WTC11 (cell line): ENCODE data around the gene SSU72. TPM values are rescaled to one million over a fixed set of nuclear protein-coding genes. Genes with fewer than 3 reads are reported as not detected.
"Not testable (repeated sequence)": the region's sequence is repeated elsewhere in the genome, so short reads cannot be mapped to it uniquely, and the experiment has no call there.

Experiments
- ATAC-seq: fragments of 200-7000 bp; cut with Tn5 transposase; 2 replicates; pipeline ENCODE4 v1.10.0; 2021; ENCODE audit warnings: mild to moderate bottlenecking, moderate library complexity
- CTCF ChIA-PET: fragments of 300-600 bp; sonication (Branson Sonifier 250); formaldehyde crosslinking; loops from one replicate; lab custom pipeline; 2021; ENCODE audit warnings: antibody characterized with exemption; lab: Charles Lee
- POLR2A ChIA-PET: fragments of 350-600 bp; sonication (Branson Sonifier 250); formaldehyde crosslinking; loops from one replicate; lab custom pipeline; 2021; ENCODE audit warnings: antibody characterized with exemption; lab: Charles Lee
- DNase-seq: peaks from one replicate; pipeline ENCODE4 v3.0.0; 2021; ENCODE audit warnings: low spot score
- H3K27ac Mint-ChIP-seq: 2 replicates; pipeline ENCODE4 v1.8.0; 2021; ENCODE audit warnings: mixed read lengths
- H3K27me3 Mint-ChIP-seq: 2 replicates; pipeline ENCODE4 v1.8.0; 2021; ENCODE audit warnings: low read depth, mild to moderate bottlenecking, moderate library complexity, mixed read lengths
- H3K36me3 Mint-ChIP-seq: 2 replicates; pipeline ENCODE4 v1.8.0; 2021; ENCODE audit warnings: mixed read lengths
- H3K4me1 Mint-ChIP-seq: 2 replicates; pipeline ENCODE4 v1.8.0; 2022; ENCODE audit warnings: mixed read lengths
- H3K4me3 Mint-ChIP-seq: 2 replicates; pipeline ENCODE4 v1.8.0; 2021; ENCODE audit warnings: mild to moderate bottlenecking, moderate library complexity, mixed read lengths
- H3K9me3 Mint-ChIP-seq: 2 replicates; pipeline ENCODE4 v1.8.0; 2021; ENCODE audit warnings: mixed read lengths
- EMX1 ChIP-seq: fragments of 250-450 bp; sonication (Bioruptor Pico); IDR thresholded peaks from 2 replicates; pipeline ENCODE4 v1.8.0; 2021; ENCODE audit warnings: mild to moderate bottlenecking
- ESRRA ChIP-seq: sonication (generic); formaldehyde crosslinking; IDR thresholded peaks from 2 replicates; pipeline ENCODE4 v1.8.1; 2022; ENCODE audit warnings: mild to moderate bottlenecking, missing genetic modification reagents, borderline replicate concordance
- KAT7 ChIP-seq: sonication (generic); formaldehyde crosslinking; IDR thresholded peaks from 2 replicates; pipeline ENCODE4 v1.8.1; 2023; ENCODE audit warnings: missing genetic modification reagents, mild to moderate bottlenecking, borderline replicate concordance
- NFYB ChIP-seq: sonication (generic); formaldehyde crosslinking; conservative IDR thresholded peaks from 2 replicates; pipeline ENCODE4 v1.8.0; 2022; ENCODE audit warnings: low read depth, missing genetic modification reagents
- NR1H2 ChIP-seq: sonication (generic); formaldehyde crosslinking; IDR thresholded peaks from 2 replicates; pipeline ENCODE4 v1.9.0; 2021; ENCODE audit warnings: mild to moderate bottlenecking, moderate library complexity, missing genetic modification reagents
- PRRX2 ChIP-seq: fragments of 250-450 bp; sonication (Bioruptor Pico); IDR thresholded peaks from 2 replicates; pipeline ENCODE4 v1.8.0; 2021; ENCODE audit warnings: mild to moderate bottlenecking
- RELA ChIP-seq: sonication (generic); formaldehyde crosslinking; IDR thresholded peaks from 2 replicates; pipeline ENCODE4 v1.8.1; 2022; ENCODE audit warnings: missing genetic modification reagents, mild to moderate bottlenecking, borderline replicate concordance
- SMAD3 ChIP-seq: sonication (generic); formaldehyde crosslinking; IDR thresholded peaks from 2 replicates; pipeline ENCODE4 v1.8.0; 2022; ENCODE audit warnings: missing genetic modification reagents, mild to moderate bottlenecking, borderline replicate concordance
- SMAD4 ChIP-seq: sonication (generic); formaldehyde crosslinking; IDR thresholded peaks from 2 replicates; pipeline ENCODE4 v1.8.0; 2022; ENCODE audit warnings: mild to moderate bottlenecking, missing genetic modification reagents
- TEAD4 ChIP-seq: sonication (generic); formaldehyde crosslinking; IDR thresholded peaks from 2 replicates; pipeline ENCODE4 v1.8.0; 2022; ENCODE audit warnings: mild to moderate bottlenecking, missing genetic modification reagents
- ZNF138 ChIP-seq: sonication (generic); formaldehyde crosslinking; conservative IDR thresholded peaks from 2 replicates; pipeline ENCODE4 v1.8.1; 2022; ENCODE audit warnings: mild to moderate bottlenecking, moderate library complexity, missing genetic modification reagents
- ZNF219 ChIP-seq: sonication (generic); formaldehyde crosslinking; IDR thresholded peaks from 2 replicates; pipeline ENCODE4 v1.8.0; 2023; ENCODE audit warnings: missing genetic modification reagents, mild to moderate bottlenecking, borderline replicate concordance
- ZNF263 ChIP-seq: sonication (generic); formaldehyde crosslinking; IDR thresholded peaks from 2 replicates; pipeline ENCODE4 v1.8.1; 2022; ENCODE audit warnings: low read depth, mild to moderate bottlenecking, moderate library complexity, missing genetic modification reagents
- ZNF416 ChIP-seq: fragments of 250-450 bp; sonication (Bioruptor Pico); IDR thresholded peaks from 2 replicates; pipeline ENCODE4 v1.9.0; 2021; ENCODE audit warnings: mild to moderate bottlenecking, inconsistent platforms
- total RNA-seq: library from RNA; stranded (reverse); gene quantifications from 3 replicates; pipeline ENCODE4 v1.2.3, GENCODE V29; 2021
- TF ChIP-seq, protein P1 (sequence below): sonication (generic); formaldehyde crosslinking; conservative IDR thresholded peaks from 2 replicates; pipeline ENCODE4 v1.8.1; 2022; ENCODE audit warnings: mild to moderate bottlenecking, missing genetic modification reagents
- TF ChIP-seq, protein P2 (sequence below): sonication (generic); formaldehyde crosslinking; IDR thresholded peaks from 2 replicates; pipeline ENCODE4 v1.8.1; 2023; ENCODE audit warnings: mild to moderate bottlenecking, moderate library complexity, missing genetic modification reagents
- TF ChIP-seq, protein P3 (sequence below): sonication (generic); formaldehyde crosslinking; IDR thresholded peaks from 2 replicates; pipeline ENCODE4 v1.8.0; 2022; ENCODE audit warnings: missing genetic modification reagents
- TF ChIP-seq, protein P4 (sequence below): sonication (generic); formaldehyde crosslinking; IDR thresholded peaks from 2 replicates; pipeline ENCODE4 v1.8.1; 2022; ENCODE audit warnings: low read depth, mild to moderate bottlenecking, moderate library complexity, missing genetic modification reagents, borderline replicate concordance
- TF ChIP-seq, protein P5 (sequence below): sonication (generic); formaldehyde crosslinking; IDR thresholded peaks from 2 replicates; pipeline ENCODE4 v1.8.1; 2022; ENCODE audit warnings: missing genetic modification reagents, borderline replicate concordance

The SSU72 gene
- total RNA-seq, 1 experiment from 2014 or later = 158 TPM

DNA sequence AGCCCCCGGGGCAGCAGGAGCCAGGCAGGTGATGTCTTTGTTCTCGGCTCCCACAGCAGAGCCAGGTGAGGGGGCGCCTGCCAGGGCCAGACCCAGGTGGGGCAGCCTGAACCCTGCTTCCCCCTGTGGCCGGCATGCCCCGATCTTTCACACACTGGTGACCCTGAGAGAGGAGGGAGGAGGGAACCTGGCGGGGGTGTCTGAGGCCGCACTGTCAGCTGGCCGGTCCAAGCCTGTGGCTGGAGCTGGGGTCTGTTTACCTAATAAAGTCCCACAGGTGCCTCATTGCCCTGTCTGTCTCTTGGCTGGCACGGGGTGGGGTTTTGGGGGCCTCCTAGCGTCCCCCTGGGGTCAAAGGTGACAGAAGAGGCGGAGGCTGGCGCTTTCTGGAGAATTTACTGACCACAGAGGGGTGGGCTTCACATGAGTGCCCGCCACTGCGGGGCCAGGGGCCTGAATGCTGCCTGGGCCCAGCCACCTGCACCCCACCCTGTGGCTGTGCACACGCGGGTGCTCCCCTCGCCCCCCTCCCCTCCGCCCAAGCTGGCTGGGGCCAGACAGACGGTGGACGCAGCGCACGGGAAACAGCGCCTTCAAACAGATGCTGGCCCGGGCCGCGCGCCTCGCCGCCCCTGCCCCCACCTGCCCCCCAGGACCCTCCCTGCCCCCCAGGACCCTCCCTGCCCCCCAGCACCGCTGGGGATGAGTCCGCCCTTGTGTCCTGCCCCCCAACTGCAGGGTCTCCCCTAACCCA, 40.1 kb downstream of the SSU72 start:
- no peaks in the 10 kb centered on the region for H3K27me3 Mint-ChIP-seq
- peaks cover 17% of the 10 kb centered on the region for H3K36me3 Mint-ChIP-seq
- TF ChIP-seq EMX1 (CRISPR knock-in tag) (no peak), RELA (no peak), NFYB (CRISPR knock-in tag) (no peak), ZNF416 (CRISPR knock-in tag) (no peak), ZNF219 (no peak), TEAD4 (CRISPR knock-in tag) (no peak), SMAD4 (CRISPR knock-in tag) (no peak), ZNF263 (CRISPR knock-in tag) (no peak), NR1H2 (CRISPR knock-in tag) (no peak), KAT7 (no peak), ESRRA (CRISPR knock-in tag) (no peak), PRRX2 (CRISPR knock-in tag) (no peak), ZNF138 (CRISPR knock-in tag) (no peak), SMAD3 (CRISPR knock-in tag) (no peak)
- TF ChIP-seq, protein P1, sequence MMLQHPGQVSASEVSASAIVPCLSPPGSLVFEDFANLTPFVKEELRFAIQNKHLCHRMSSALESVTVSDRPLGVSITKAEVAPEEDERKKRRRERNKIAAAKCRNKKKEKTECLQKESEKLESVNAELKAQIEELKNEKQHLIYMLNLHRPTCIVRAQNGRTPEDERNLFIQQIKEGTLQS (CRISPR knock-in tag) = no peak
- TF ChIP-seq, protein P2, sequence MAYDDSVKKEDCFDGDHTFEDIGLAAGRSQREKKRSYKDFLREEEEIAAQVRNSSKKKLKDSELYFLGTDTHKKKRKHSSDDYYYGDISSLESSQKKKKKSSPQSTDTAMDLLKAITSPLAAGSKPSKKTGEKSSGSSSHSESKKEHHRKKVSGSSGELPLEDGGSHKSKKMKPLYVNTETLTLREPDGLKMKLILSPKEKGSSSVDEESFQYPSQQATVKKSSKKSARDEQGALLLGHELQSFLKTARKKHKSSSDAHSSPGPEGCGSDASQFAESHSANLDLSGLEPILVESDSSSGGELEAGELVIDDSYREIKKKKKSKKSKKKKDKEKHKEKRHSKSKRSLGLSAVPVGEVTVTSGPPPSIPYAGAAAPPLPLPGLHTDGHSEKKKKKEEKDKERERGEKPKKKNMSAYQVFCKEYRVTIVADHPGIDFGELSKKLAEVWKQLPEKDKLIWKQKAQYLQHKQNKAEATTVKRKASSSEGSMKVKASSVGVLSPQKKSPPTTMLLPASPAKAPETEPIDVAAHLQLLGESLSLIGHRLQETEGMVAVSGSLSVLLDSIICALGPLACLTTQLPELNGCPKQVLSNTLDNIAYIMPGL (CRISPR knock-in tag) = no peak
- TF ChIP-seq, protein P3, sequence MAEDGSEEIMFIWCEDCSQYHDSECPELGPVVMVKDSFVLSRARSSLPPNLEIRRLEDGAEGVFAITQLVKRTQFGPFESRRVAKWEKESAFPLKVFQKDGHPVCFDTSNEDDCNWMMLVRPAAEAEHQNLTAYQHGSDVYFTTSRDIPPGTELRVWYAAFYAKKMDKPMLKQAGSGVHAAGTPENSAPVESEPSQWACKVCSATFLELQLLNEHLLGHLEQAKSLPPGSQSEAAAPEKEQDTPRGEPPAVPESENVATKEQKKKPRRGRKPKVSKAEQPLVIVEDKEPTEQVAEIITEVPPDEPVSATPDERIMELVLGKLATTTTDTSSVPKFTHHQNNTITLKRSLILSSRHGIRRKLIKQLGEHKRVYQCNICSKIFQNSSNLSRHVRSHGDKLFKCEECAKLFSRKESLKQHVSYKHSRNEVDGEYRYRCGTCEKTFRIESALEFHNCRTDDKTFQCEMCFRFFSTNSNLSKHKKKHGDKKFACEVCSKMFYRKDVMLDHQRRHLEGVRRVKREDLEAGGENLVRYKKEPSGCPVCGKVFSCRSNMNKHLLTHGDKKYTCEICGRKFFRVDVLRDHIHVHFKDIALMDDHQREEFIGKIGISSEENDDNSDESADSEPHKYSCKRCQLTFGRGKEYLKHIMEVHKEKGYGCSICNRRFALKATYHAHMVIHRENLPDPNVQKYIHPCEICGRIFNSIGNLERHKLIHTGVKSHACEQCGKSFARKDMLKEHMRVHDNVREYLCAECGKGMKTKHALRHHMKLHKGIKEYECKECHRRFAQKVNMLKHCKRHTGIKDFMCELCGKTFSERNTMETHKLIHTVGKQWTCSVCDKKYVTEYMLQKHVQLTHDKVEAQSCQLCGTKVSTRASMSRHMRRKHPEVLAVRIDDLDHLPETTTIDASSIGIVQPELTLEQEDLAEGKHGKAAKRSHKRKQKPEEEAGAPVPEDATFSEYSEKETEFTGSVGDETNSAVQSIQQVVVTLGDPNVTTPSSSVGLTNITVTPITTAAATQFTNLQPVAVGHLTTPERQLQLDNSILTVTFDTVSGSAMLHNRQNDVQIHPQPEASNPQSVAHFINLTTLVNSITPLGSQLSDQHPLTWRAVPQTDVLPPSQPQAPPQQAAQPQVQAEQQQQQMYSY (CRISPR knock-in tag) = no peak
- TF ChIP-seq, protein P4, sequence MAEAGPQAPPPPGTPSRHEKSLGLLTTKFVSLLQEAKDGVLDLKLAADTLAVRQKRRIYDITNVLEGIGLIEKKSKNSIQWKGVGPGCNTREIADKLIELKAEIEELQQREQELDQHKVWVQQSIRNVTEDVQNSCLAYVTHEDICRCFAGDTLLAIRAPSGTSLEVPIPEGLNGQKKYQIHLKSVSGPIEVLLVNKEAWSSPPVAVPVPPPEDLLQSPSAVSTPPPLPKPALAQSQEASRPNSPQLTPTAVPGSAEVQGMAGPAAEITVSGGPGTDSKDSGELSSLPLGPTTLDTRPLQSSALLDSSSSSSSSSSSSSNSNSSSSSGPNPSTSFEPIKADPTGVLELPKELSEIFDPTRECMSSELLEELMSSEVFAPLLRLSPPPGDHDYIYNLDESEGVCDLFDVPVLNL (CRISPR knock-in tag) = no peak
- TF ChIP-seq, protein P5, sequence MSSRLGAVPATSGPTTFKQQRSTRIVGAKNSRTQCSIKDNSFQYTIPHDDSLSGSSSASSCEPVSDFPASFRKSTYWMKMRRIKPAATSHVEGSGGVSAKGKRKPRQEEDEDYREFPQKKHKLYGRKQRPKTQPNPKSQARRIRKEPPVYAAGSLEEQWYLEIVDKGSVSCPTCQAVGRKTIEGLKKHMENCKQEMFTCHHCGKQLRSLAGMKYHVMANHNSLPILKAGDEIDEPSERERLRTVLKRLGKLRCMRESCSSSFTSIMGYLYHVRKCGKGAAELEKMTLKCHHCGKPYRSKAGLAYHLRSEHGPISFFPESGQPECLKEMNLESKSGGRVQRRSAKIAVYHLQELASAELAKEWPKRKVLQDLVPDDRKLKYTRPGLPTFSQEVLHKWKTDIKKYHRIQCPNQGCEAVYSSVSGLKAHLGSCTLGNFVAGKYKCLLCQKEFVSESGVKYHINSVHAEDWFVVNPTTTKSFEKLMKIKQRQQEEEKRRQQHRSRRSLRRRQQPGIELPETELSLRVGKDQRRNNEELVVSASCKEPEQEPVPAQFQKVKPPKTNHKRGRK (CRISPR knock-in tag) = no peak
- DNase-seq (no peak), ATAC-seq (no peak)
- H3K9me3 Mint-ChIP-seq = peaks cover 5% of the 10 kb centered on the region
- ChIA-PET CTCF (no interaction called here), POLR2A (no interaction called here)
- peaks cover 3% of the 10 kb centered on the region; the same call in 1 of the 2 replicates for H3K4me1 Mint-ChIP-seq
- H3K27ac Mint-ChIP-seq = no peak overlapping the region
- no peak overlapping the region for H3K4me3 Mint-ChIP-seq

DNA sequence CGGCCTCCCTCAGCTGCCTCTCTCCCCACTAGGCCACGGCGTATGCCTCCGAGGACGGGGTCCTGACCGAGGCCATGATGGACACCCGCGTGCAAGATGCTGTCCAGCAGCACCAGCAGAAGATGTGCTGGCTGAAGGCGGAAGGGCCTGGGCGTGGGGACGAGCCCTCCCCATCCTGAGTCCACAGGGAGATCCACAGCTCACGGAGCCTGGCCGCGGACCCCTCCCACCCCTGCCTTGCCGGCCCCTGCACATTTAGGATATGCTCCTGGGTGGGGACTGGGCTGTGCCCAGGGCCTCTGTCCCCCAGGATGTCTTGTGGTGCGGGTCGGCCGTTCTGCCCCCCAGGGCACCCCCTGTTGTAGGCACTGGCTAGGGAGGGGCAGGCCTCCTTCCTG, 40.8 kb downstream of the SSU72 start:
- CTCF ChIA-PET, H3K27me3 Mint-ChIP-seq, ATAC-seq, H3K27ac Mint-ChIP-seq, DNase-seq, H3K4me1 Mint-ChIP-seq, H3K9me3 Mint-ChIP-seq, POLR2A ChIA-PET, H3K4me3 Mint-ChIP-seq: not testable (repeated sequence)
- H3K36me3 Mint-ChIP-seq = peaks cover 23% of the 10 kb centered on the region

DNA sequence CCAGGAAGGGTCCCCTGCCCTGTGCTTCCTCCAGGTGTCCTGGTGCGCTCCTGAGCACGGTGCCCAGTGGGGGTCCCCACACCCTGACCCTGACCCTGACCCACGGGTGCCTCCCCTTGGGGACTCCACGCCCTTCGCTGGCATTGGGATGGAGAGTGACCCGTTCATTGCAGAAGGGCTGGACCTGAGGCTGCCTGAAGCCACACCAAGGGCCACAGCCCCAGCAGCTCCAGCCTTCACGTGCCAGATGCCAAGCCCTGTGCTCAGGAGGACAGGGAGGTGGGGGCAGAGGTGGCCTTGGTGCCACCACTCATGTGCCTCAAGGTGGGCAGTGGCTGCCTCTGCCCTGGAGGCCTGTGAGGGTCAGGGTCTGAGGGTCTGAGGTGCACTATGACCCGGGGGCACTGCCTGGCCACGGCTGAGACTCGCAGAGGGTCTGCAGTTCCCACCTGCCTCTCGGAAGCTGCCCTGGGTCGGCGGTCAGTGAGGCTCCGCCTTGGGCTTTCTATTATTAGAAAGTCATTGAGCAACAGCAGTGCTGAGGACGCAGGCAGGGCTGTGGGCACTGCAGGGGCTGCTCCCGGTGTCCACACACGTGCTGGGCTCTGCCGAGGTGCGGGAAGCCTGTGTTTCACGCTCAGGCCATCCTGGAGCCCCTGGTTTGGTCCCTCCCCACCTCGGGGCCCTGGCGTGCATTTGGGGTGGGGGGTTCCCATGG, 41.3 kb downstream of the SSU72 start:
- not testable (repeated sequence) for ATAC-seq

More for the DNA sequence above, 41.3 kb downstream of the SSU72 start:
- H3K4me1 Mint-ChIP-seq, CTCF ChIA-PET, H3K9me3 Mint-ChIP-seq, H3K4me3 Mint-ChIP-seq, H3K27ac Mint-ChIP-seq, DNase-seq, H3K27me3 Mint-ChIP-seq, POLR2A ChIA-PET: not testable (repeated sequence)
- peaks cover 26% of the 10 kb centered on the region for H3K36me3 Mint-ChIP-seq
